GM18498 (cell line): ENCODE results near the gene PRDM2.

Experiments
- ATAC-seq: cut with Tn5 transposase; IDR thresholded peaks from one replicate; pipeline ENCODE4 v1.9.1; 2021; ENCODE audit warnings: mild to moderate bottlenecking, moderate library complexity; ENCODE audit not compliant: unreplicated experiment

PRDM2 gene

DNA sequence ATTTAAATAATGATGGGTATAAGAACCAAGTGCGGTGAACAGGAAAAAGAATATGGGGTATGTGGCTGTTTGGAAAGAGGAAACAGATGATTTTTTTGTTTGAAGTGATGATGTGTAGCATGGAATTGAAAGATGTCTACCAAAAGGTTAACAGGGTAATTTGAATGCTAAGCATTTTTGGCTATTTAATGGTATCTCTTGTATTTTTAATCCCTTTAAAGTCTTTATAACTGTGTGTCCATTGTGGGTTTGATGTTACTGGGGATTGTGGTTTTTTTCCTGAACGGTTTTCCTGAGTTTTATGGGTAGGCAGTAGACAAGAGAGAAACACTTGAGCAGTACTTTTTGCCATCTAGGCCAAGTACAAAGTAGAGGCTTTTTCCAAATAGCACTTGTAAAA is 63.2 kb downstream of the PRDM2 start:
- no peak for ATAC-seq

DNA sequence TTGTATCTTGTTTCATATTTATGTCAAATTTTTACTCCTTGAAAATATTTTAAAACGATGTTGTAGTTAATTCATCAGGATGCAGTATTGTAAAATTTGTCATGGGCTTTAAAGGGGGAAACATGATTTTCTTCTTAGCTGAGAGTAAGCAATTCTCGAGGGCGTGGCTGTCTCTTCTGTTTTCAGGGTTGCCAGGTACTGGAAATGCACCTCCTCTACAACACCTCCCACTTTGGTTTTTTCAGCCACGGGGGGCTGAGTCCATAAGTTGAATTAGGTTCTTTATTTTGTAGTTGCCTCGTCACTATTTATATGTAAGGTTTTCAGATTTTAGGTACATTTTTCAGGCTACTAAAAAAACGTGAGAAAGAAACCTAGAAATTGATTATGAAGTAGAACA is 64.0 kb downstream of the PRDM2 start:
- ATAC-seq, result no peak

DNA sequence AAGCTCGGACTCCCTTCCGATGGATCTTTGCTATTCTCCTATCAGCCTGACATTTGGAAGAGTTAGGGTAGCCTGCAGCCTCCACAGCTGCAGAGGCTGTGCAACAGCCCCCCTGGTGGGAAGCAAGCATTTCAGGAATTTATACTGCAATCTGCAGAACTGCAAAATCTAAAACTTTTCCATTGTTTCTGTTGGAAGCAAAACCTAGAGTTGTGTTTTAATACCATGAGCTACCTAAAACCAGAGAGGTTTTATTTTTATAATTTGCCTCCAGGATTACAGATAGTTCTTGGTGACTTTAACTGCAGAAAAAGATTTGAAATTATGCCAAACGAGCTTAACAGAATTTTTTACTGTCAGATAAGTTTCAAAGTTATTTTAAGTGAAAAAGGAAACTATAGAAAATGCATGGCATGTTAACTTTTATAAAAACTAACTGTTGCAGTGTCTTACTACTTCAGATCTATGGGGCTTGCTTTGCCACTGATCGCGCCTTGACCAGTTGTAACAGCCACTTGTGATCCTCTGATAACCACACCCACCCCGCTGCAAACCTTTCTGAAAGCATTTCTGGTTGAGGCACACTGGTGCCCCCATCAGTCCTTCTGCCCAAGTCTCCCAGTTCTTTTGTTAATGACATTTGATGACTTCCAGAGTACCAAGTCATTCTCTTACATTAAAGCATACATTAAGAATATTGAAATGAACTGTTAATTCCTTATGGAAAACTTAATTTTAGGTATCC is 64.8 kb downstream of the PRDM2 start:
- no peak for ATAC-seq

DNA sequence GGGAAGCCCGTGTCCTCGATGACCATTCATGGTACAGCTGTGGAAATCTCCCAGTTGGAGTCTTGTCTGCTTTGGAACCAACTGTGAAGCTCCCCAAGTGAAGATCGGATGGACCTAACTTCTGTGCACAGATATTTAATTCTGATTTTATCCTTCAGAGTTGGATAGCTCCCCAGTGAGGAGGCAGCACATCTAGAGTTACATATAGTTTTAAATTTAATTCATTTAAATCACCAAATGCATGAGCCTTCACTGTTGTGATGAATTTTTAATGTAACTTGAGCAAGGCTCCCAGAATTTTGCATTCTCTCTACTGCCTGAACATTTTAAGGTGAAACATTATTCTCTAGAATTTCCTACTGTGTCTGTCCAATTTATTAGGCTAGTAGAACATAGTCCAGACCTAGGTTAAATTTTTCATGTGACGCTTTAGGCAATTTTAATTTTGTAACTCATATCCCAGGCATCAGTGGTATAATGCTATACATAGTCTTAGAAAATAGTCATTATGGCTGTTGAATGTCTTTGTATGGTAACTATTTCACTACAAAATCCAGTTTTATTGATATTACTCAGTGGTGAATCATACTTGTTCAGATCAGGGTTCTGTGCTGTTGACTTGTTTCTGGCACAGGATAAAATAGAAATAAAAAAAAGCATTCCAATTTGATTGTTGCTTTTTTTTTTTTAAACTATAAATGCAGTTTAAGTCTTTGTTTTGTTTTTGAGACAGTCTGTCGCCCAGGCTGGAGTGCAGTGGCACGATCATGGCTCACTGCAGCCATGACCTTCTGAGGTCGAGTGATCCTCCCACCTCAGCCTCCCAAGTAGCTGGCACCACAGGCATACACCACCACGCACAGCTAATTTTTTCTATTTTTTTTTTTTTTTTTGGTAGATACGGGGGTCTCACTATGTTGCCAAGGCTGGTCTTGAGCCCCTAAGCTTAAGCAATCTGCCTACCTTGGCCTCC is 66.9 kb downstream of the PRDM2 start:
- ATAC-seq, result no peak

DNA sequence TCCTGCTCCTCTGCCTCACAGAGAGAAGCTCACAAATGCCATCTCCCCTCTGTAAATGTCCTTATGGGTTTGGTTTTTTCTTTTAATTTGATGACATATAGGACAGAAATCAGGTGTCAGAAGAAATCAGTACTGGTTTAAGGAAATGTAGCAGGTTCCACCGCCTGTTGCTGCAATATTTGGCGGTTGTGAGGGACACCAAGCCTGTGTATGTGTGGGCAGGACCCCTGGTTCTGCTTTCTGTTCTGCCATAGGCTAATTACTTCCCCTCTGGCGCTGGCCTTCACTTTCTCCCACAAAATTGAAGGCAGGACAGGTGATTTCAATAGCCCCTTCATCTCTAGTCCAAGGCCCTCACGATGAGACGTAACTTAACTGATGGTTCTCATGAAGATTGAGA is 69.2 kb downstream of the PRDM2 start:
- no peak for ATAC-seq

DNA sequence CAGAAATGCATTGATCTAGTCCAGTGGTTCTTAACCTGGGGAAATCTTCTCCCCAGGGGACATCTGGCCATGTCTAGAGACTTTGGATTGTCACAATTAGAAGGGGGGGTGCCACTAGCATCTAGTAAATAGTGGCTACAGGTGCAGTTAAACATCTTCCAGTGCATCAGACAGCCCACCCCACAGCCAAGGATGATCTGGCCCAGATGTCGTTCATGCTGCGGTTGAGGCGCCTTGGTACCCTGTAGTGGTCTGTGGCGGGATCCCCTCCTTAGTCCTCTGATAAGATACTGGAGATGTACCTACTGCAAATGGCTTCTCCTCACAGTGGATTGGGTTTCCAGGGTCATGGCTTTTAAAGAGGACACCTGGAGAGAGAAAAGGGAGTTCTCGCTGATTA is 69.8 kb downstream of the PRDM2 start:
- no peak for ATAC-seq

DNA sequence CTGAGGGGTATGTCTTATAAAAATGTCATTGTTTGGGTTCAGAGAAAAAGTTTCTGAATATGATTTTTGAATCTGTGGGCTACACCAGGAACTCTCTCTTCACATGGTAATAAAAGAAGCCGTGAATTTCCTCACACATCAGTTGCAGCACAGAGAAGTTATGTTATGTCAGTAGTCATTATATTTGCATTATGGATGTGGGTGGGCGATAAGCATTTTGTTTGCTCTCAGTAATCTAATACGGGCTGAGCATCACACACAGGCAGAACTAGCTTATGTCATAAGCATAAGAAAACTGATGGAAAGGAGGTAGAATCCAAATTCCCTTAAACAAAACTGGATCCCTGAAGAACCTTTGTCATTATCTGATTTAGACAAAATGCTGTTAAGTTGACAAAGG is 70.8 kb downstream of the PRDM2 start:
- ATAC-seq, result no peak

DNA sequence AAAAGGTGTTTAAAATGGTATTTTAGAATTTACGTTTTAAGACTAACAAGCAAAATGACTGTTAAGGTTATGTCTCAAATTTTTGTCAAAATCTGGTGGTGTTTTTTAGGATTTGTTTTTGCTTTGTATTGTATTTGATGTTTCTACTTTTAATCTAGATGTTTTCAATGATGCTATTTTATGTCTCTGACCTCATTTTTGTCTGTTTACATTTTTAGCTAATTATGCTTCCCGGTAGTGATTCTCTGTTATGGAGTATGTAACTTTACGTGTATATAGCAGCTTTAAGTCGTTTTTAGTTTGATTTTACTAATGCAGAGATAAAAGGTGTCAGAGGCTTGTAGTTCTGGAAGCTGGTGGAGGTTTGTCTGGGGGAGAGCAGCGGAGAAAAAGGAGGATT is 71.8 kb downstream of the PRDM2 start:
- ATAC-seq, result no peak

DNA sequence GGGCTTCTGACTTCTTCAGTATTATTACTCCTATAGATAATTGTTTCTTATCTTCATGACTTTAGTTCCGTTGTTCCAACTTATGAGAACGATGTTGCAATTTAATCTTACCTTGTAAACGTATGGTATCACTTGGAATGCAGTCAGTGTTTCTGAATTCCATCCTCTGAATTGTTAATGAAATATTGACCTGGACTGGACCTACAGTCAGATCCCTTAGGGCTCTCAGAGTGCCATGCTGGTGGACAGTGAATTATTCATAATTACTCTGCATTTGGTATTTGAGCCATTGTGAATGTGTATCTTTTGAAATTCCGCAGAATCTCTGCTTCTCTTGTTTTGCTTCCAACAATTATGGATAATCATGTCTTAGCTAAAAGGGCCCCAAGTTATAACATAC is 72.3 kb downstream of the PRDM2 start:
- ATAC-seq, result no peak

DNA sequence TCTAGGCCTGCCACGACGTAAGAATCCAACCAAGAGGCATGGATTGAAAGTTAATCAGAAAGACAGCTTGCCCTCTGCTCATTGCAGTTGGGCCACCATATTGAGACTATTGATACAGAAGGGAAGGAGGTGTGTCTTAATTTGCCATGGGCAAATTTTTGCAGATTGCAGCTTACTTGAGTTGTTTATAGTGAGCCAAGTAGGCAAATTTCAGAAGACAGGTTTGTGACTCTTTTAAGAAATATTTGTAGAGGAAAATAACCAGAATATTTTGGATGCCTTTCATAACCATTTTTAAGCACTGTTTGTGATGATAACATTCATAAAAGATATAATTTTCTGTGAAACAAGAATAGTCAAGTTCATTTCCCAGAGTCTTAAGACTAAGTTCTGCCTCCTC is 74.1 kb downstream of the PRDM2 start:
- ATAC-seq, result no peak

DNA sequence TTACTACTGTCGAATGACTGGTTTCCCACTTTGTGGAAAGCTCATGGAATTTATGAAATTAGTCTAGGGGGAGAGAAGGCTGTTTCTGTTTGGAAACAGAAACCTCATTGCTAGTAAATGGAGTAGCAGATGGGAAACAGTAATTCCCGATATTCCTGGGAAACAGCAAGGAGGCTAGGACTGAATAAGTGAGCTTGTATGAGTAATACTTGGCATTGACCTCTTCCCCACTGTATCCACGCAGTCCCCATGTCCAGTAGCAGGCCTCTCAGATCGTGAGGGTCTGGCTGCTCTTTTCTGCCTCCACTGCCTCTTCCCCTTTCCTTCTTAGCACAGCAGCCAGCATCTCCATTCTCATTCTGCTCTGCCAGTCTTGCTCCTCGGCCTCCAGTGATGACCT is 75.5 kb downstream of the PRDM2 start:
- ATAC-seq, result no peak

DNA sequence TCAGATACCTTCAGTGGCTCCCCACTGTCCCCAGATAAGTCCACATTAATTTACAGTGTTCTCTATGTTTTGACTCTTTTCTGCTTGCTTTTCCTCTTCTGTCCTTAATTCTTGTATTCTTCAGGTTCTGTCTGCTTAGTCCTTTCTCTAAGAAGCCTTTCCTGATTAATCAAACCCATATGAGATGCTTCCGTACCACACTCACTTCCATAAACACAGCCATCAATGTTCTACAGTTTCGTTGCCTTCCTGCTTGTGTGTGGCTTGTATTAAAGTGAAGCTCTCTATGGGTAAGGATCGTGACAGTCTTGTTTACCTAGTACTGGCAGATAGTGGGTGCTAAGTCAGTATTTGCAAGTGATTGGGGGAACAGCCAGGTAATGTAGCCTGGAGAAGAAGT is 75.9 kb downstream of the PRDM2 start:
- ATAC-seq, result no peak

DNA sequence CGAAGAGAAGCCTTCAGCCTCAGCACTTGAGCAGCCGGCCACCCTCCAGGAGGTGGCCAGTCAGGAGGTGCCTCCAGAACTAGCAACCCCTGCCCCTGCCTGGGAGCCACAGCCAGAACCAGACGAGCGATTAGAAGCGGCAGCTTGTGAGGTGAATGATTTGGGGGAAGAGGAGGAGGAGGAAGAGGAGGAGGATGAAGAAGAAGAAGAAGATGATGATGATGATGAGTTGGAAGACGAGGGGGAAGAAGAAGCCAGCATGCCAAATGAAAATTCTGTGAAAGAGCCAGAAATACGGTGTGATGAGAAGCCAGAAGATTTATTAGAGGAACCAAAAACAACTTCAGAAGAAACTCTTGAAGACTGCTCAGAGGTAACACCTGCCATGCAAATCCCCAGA is 78.4 kb downstream of the PRDM2 start:
- ATAC-seq, result no peak

DNA sequence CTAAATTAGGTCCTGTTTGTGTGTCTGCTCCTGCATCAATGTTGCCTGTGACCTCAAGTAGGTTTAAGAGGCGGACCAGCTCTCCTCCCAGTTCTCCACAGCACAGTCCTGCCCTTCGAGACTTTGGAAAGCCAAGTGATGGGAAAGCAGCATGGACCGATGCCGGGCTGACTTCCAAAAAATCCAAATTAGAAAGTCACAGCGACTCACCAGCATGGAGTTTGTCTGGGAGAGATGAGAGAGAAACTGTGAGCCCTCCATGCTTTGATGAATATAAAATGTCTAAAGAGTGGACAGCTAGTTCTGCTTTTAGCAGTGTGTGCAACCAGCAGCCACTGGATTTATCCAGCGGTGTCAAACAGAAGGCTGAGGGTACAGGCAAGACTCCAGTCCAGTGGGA is 79.9 kb downstream of the PRDM2 start:
- ATAC-seq, result no peak

DNA sequence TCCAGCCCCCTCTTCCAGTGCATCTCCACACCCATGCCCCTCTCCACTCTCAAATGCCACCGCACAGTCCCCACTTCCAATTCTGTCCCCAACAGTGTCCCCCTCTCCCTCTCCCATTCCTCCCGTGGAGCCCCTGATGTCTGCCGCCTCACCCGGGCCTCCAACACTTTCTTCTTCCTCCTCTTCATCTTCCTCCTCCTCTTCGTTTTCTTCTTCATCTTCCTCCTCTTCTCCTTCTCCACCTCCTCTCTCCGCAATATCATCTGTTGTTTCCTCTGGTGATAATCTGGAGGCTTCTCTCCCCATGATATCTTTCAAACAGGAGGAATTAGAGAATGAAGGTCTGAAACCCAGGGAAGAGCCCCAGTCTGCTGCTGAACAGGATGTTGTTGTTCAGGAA is 80.8 kb downstream of the PRDM2 start:
- ATAC-seq, result no peak

DNA sequence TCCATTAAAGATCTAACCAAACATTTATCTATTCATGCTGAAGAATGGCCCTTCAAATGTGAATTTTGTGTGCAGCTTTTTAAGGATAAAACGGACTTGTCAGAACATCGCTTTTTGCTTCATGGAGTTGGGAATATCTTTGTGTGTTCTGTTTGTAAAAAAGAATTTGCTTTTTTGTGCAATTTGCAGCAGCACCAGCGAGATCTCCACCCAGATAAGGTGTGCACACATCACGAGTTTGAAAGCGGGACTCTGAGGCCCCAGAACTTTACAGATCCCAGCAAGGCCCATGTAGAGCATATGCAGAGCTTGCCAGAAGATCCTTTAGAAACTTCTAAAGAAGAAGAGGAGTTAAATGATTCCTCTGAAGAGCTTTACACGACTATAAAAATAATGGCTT is 81.2 kb downstream of the PRDM2 start:
- ATAC-seq, result no peak

DNA sequence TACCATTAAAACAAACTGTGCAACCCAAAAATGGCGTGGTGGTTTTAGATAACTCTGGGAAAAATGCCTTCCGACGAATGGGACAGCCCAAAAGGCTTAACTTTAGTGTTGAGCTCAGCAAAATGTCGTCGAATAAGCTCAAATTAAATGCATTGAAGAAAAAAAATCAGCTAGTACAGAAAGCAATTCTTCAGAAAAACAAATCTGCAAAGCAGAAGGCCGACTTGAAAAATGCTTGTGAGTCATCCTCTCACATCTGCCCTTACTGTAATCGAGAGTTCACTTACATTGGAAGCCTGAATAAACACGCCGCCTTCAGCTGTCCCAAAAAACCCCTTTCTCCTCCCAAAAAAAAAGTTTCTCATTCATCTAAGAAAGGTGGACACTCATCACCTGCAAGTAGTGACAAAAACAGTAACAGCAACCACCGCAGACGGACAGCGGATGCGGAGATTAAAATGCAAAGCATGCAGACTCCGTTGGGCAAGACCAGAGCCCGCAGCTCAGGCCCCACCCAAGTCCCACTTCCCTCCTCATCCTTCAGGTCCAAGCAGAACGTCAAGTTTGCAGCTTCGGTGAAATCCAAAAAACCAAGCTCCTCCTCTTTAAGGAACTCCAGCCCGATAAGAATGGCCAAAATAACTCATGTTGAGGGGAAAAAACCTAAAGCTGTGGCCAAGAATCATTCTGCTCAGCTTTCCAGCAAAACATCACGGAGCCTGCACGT is 82.1 kb downstream of the PRDM2 start:
- no peak for ATAC-seq

DNA sequence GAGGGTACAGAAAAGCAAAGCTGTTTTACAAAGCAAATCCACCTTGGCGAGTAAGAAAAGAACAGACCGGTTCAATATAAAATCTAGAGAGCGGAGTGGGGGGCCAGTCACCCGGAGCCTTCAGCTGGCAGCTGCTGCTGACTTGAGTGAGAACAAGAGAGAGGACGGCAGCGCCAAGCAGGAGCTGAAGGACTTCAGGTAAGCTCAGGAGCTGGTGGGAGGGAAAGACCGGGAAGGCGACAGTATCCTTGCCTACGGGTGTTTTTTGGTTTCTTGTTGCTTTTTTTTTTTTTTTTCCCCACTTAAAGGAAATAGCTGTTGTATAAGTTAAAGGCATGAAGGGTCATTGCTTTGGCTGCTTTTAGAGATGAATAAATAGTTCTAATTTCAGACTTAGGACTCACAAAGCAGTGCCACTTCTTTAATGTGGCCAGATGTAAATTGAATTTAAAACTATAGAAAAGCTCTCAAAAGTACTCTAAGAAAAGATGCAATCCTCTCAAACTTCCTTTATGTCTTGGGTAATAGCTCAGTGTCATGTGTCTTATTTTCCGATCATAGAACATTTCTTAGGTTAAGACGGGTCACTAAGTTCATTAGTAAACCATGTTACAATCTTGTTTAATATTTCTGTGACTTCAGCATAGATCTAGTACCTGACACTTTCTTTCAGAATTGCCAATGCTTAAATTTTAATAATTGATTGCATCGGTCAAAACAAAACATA is 82.8 kb downstream of the PRDM2 start:
- ATAC-seq, result no peak

DNA sequence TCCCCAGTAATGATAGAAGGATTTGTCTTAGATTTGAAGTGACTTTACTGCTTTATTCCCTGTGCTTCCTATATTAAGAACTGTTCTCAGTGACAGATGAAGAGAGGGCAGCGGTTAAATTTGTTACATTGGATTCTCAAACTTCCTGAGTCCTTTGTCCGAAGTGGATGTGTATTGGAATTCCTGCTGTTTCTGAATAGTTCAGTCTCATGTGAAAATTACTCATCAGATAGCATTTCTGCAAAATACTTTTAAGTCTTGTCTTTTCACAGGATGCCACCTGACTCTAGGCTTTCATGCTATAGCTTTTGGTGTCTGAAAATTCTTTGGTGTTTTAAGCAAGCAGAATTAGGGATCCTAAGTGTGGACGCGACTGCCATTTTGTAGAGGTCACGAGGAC is 83.6 kb downstream of the PRDM2 start:
- no peak for ATAC-seq

DNA sequence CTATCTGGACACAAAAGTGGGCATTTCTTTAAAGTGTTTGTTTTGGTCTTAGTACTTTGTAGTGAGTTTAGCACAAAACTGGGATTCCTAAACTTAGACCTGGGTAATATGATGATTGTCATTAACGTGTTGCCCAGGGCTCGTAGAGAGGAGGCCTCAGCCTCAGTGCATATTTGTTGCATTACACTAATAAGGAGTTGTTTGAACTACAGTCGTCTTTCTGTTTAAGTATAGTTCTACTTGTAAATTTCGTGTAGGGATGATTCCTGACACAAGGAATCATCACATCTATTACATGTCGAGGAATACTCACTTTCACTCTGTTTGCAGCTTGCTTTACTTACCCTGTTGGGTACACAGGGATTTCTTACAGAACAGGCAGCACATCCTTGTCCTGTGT is 85.0 kb downstream of the PRDM2 start:
- no peak for ATAC-seq

DNA sequence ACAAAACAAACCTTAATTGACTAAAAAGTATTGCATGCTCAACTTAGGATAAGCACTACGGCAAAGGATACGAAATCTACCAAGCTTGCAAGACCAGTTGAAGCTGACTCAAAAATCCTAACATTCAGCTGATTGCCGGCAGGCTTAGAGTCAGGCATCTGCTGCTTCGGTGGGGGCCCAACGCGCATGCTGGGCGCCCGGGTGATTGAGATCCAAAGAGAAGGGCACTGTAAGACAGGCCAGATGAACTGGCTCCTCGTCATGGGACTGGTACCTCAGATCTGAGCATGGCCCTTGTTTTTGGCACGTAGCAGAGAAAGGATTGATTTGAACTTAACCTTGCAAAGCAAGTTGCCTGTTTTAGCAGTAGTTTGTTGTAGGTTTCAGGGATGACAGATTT is 86.6 kb downstream of the PRDM2 start:
- no peak for ATAC-seq
